Gastrocnemius medialis (tissue), 4 donors: ENCODE results near the gene WASL. TPM values are rescaled to one million over a fixed set of nuclear protein-coding genes. Genes with fewer than 3 reads are reported as not detected.
A peak's percentile ranks its signal among the peaks of the same experiment; 100 is the strongest.

Source experiments
- ATAC-seq, 2 donors: fragments of 150-250 bp; one replicate each; pipeline ENCODE4 v1.9.1; 2016
- DNase-seq, 2 donors: peaks; one replicate each; pipeline ENCODE4 v3.0.0-alpha.2; 2019
- H3K27ac ChIP-seq, 4 donors: fragments of 200-600 bp; sonication (generic); 1 replicate in 1 of 4; 2 replicates in 3 of 4; pipeline ENCODE4 v1.5.1; 2016 to 2018; ENCODE audit warnings: mild to moderate bottlenecking in 2 of 4, moderate library complexity in 1 of 4
- H3K27me3 ChIP-seq, 3 donors: fragments of 200-600 bp; sonication (generic) in 2 of 3; 1 replicate in 1 of 3; 2 replicates in 2 of 3; pipeline versions ENCODE4 v1.5.1 to v1.6.0; 2016 to 2019; ENCODE audit warnings: mild to moderate bottlenecking in 1 of 3, moderate library complexity in 1 of 3
- H3K36me3 ChIP-seq, 2 donors: fragments of 200-600 bp; sonication (generic) in 1 of 2; one replicate each; pipeline ENCODE4 v1.5.1; 2017 to 2018
- H3K4me1 ChIP-seq, 2 donors: fragments of 200-600 bp; sonication (generic) in 1 of 2; one replicate each; pipeline ENCODE4 v1.5.1; 2016 to 2017; ENCODE audit warnings: mild to moderate bottlenecking in 2 of 2
- H3K4me3 ChIP-seq, 4 donors: fragments of 200-600 bp; sonication (generic) in 3 of 4; 1 replicate in 1 of 4; 2 replicates in 3 of 4; pipeline ENCODE4 v1.5.1; 2016 to 2019; ENCODE audit warnings: mild to moderate bottlenecking in 2 of 4
- H3K9me3 ChIP-seq, 3 donors: fragments of 200-600 bp; sonication (generic) in 2 of 3; 1 replicate in 1 of 3; 2 replicates in 2 of 3; pipeline ENCODE4 v1.5.1; 2016 to 2019
- POLR2A ChIP-seq, 2 donors: fragments of 450-650 bp; IDR thresholded peaks; one replicate each; pipeline ENCODE4 v1.6.1; 2017; ENCODE audit warnings: antibody characterized with exemption in 2 of 2, mild to moderate bottlenecking in 2 of 2, moderate library complexity in 2 of 2
- in situ Hi-C, 4 donors: fragments of 200-750 bp; cut with MboI; loops; one replicate each; pipeline versions ENCODE4 v1.15.0 to v1.8.0; 2017; ENCODE audit warnings: low sequenced_read_pairs in 4 of 4
- intact Hi-C: fragments of 100-400 bp; cut with DNase I; formaldehyde crosslinking; loops from one replicate; pipeline ENCODE4 v1.15.1; 2023; ENCODE audit warnings: low total_unique reads
- total RNA-seq, 4 donors: library from RNA; depleted of rRNA; stranded (reverse); fragments of >200 nt; gene quantifications; one replicate each; pipeline versions ENCODE4 v1.1.0 to v1.2.3, GENCODE V29; 2016
- TF ChIP-seq, protein P1 (sequence below), 5 experiments: fragments of 450-650 bp in 3 of 5; fragments of 200-600 bp in 2 of 5; sonication (generic) in 2 of 5; IDR thresholded peaks in 4 of 5; conservative IDR thresholded peaks in 1 of 5; 1 replicate in 4 of 5; 2 replicates in 1 of 5; pipeline ENCODE4 v1.5.1; 2016 to 2019; ENCODE audit warnings: antibody characterized with exemption in 5 of 5, mild to moderate bottlenecking in 3 of 5, moderate library complexity in 3 of 5

Gene WASL
- total RNA-seq, 4 donors from 2014 or later = 29.0 to 40.4 (median 33.0) TPM

DNA sequence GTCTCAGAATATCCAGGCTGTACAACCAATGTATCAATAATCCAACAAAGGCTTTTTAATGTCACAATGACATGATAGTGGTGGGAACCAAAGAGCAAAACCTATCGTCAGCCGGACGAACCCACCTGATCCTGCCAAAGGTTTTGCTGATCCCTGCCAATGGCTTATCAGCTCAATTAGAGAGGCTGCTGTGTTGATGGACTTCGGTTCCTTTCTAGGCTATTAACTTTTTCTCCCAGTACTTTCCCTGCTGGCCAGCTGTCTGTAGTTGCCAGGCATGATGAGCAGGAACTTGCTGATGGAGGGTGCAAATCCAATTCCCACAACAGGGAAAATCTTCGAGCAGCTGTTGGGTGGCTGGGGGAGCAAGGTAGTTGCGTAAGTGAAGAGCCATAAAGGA is 90.8 kb downstream of the WASL start:
- in situ Hi-C loops (no loop called here), intact Hi-C loops (loop anchor here (5.0 kb wide), 2 partner anchors 56 to 89 kb away; partner anchors contain the start of genes ASB15 and WASL)
- peak overlapping the region; percentile 88 to 96 (median 96) for H3K27ac ChIP-seq
- H3K36me3 ChIP-seq = peaks cover 0 to 13% of the 10 kb centered on the region in 2 donors
- no peak for ATAC-seq
- H3K9me3 ChIP-seq = no peaks in the 10 kb centered on the region
- no peak for DNase-seq
- no peak for TF ChIP-seq POLR2A (IDR thresholded peaks at IDR 0.05)
- TF ChIP-seq, protein P1, sequence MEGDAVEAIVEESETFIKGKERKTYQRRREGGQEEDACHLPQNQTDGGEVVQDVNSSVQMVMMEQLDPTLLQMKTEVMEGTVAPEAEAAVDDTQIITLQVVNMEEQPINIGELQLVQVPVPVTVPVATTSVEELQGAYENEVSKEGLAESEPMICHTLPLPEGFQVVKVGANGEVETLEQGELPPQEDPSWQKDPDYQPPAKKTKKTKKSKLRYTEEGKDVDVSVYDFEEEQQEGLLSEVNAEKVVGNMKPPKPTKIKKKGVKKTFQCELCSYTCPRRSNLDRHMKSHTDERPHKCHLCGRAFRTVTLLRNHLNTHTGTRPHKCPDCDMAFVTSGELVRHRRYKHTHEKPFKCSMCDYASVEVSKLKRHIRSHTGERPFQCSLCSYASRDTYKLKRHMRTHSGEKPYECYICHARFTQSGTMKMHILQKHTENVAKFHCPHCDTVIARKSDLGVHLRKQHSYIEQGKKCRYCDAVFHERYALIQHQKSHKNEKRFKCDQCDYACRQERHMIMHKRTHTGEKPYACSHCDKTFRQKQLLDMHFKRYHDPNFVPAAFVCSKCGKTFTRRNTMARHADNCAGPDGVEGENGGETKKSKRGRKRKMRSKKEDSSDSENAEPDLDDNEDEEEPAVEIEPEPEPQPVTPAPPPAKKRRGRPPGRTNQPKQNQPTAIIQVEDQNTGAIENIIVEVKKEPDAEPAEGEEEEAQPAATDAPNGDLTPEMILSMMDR (IDR thresholded peaks at IDR 0.05 in 4 of 5, conservative IDR thresholded peaks at IDR 0.05 in 1 of 5) = no peak
- H3K27me3 ChIP-seq = no peaks in the 10 kb centered on the region
- peaks cover 45 to 58% of the 10 kb centered on the region in 2 donors for H3K4me1 ChIP-seq
- H3K4me3 ChIP-seq = peak overlapping the region; percentile 58 to 73 (median 71)

- no peaks in the 10 kb centered on the region for H3K27me3 ChIP-seq
- intact Hi-C loops = loop anchor here (2.0 to 5.0 kb wide), 3 partner anchors 14 to 90 kb away; partner anchors contain the start of genes ASB15 and WASL
- H3K27ac ChIP-seq = peak overlapping the region; percentile 88 to 96 (median 96)
- DNase-seq (peak; percentile 77 to 87), ATAC-seq (peak; percentile 69 to 78)
- H3K4me1 ChIP-seq = peaks cover 42 to 58% of the 10 kb centered on the region in 2 donors
- peak overlapping the region; percentile 58 to 73 (median 71) for H3K4me3 ChIP-seq
- peak in 1 of 2 donors; percentile 62 for TF ChIP-seq POLR2A (IDR thresholded peaks at IDR 0.05)
- TF ChIP-seq, protein P1 (IDR thresholded peaks at IDR 0.05 in 4 of 5, conservative IDR thresholded peaks at IDR 0.05 in 1 of 5) = no peak
- H3K9me3 ChIP-seq = no peaks in the 10 kb centered on the region
- in situ Hi-C loops = no loop called here
- peaks cover 0 to 6% of the 10 kb centered on the region in 2 donors for H3K36me3 ChIP-seq
Observed at GRCh38 chr7:123657304-123657685, 91.5 kb downstream of the WASL start.

GRCh38 chr7:123656544-123657303 is 92.1 kb downstream of the WASL start:
- no peak for DNase-seq
- TF ChIP-seq, protein P1 (IDR thresholded peaks at IDR 0.05 in 4 of 5, conservative IDR thresholded peaks at IDR 0.05 in 1 of 5) = no peak
- TF ChIP-seq POLR2A (IDR thresholded peaks at IDR 0.05) = no peak
- H3K27me3 ChIP-seq = no peaks in the 10 kb centered on the region
- H3K4me3 ChIP-seq = peak overlapping the region; percentile 58 to 73 (median 71)
- H3K9me3 ChIP-seq = no peaks in the 10 kb centered on the region
- intact Hi-C loops (loop anchor here (2.0 to 5.0 kb wide), 3 partner anchors 14 to 91 kb away; partner anchors contain the start of genes ASB15 and WASL), in situ Hi-C loops (no loop called here)
- H3K36me3 ChIP-seq = peaks cover 0 to under 1% of the 10 kb centered on the region in 2 donors
- peaks cover 36 to 54% of the 10 kb centered on the region in 2 donors for H3K4me1 ChIP-seq
- ATAC-seq = peak; percentile 51 to 64
- H3K27ac ChIP-seq = peak overlapping the region; percentile 88 to 96 (median 96)

- TF ChIP-seq, protein P1 (IDR thresholded peaks at IDR 0.05 in 4 of 5, conservative IDR thresholded peaks at IDR 0.05 in 1 of 5) = no peak
- peak; percentile 86 to 95 for TF ChIP-seq POLR2A (IDR thresholded peaks at IDR 0.05)
- H3K9me3 ChIP-seq = no peaks in the 10 kb centered on the region
- DNase-seq = peak; percentile 78 to 92
- H3K4me3 ChIP-seq = peak within 1 kb of the TSS; percentile 58 to 73 (median 71)
- intact Hi-C loops = loop anchor here (2.0 to 5.0 kb wide), 3 partner anchors 13 to 92 kb away; partner anchors contain the start of genes ASB15 and WASL
- H3K27me3 ChIP-seq = no peaks in the 10 kb centered on the region
- no peaks in the 10 kb centered on the region for H3K36me3 ChIP-seq
- ATAC-seq = peak; percentile 68 to 81
- in situ Hi-C loops = no loop called here
- H3K4me1 ChIP-seq = peaks cover 31 to 54% of the 10 kb centered on the region in 2 donors
- H3K27ac ChIP-seq = peak within 1 kb of the TSS; percentile 88 to 96 (median 96)
Observed at GRCh38 chr7:123655614-123656013, 93.2 kb downstream of the WASL start, which contains the start of gene LMOD2. Gene LMOD2 (plus strand): TSS chr7:123655866. CDS start chr7:123655964, 98 bp downstream.
